ENCODE results near the gene TIPARP.

Gene TIPARP

DNA sequence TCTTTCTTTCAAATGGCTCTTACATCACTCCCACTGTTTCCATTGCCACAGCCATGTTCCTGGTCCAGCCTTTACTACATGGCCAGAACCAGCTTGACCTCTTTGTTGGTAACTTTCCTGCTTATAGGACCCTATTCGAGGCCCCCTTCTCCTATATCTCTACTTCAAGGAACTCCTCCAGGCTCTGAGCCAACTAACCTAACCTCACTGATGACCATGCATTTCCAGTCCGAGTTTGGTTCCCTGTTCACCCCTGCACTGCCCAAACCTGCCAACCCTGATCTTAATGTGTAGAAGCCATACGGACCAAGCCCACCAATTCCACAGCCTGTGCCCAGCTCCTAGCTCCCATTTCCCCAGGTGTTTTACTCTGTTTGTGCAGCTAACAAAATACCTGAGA, 38.4 kb upstream of the TIPARP start:
- no peak for DNase-seq (ENCODE audit: extremely low read depth, insufficient read length)
- Histone ChIP-seq H3K4me3 (replicated peaks; ENCODE audit: low read depth, low read length) (no peak overlapping the region), H3K27me3 (replicated peaks; ENCODE audit: control insufficient read depth, insufficient read depth, low read length) (no peaks in the 10 kb centered on the region), H3K36me3 (ENCODE audit: control insufficient read depth, insufficient read depth, low read length) (no peaks in the 10 kb centered on the region)
- TF ChIP-seq, protein P1, sequence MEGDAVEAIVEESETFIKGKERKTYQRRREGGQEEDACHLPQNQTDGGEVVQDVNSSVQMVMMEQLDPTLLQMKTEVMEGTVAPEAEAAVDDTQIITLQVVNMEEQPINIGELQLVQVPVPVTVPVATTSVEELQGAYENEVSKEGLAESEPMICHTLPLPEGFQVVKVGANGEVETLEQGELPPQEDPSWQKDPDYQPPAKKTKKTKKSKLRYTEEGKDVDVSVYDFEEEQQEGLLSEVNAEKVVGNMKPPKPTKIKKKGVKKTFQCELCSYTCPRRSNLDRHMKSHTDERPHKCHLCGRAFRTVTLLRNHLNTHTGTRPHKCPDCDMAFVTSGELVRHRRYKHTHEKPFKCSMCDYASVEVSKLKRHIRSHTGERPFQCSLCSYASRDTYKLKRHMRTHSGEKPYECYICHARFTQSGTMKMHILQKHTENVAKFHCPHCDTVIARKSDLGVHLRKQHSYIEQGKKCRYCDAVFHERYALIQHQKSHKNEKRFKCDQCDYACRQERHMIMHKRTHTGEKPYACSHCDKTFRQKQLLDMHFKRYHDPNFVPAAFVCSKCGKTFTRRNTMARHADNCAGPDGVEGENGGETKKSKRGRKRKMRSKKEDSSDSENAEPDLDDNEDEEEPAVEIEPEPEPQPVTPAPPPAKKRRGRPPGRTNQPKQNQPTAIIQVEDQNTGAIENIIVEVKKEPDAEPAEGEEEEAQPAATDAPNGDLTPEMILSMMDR (IDR thresholded peaks at IDR 0.05; ENCODE audit: insufficient read depth, low read length, poor library complexity, severe bottlenecking), result no peak

GRCh38 chr3:156637480-156638022, 36.8 kb upstream of the TIPARP start:
- no peak for DNase-seq (ENCODE audit: extremely low read depth, insufficient read length)
- Histone ChIP-seq H3K27me3 (replicated peaks; ENCODE audit: control insufficient read depth, insufficient read depth, low read length) (no peaks in the 10 kb centered on the region), H3K36me3 (ENCODE audit: control insufficient read depth, insufficient read depth, low read length) (no peaks in the 10 kb centered on the region), H3K4me3 (replicated peaks; ENCODE audit: low read depth, low read length) (no peak overlapping the region)
- TF ChIP-seq, protein P1 (IDR thresholded peaks at IDR 0.05; ENCODE audit: insufficient read depth, low read length, poor library complexity, severe bottlenecking), result no peak

GRCh38 chr3:156638271-156638670, 36.1 kb upstream of the TIPARP start:
- H3K27me3 ChIP-seq (replicated peaks; ENCODE audit: control insufficient read depth, insufficient read depth, low read length), result no peaks in the 10 kb centered on the region
- no peak overlapping the region for H3K4me3 ChIP-seq (replicated peaks; ENCODE audit: low read depth, low read length)
- TF ChIP-seq, protein P1 (IDR thresholded peaks at IDR 0.05; ENCODE audit: insufficient read depth, low read length, poor library complexity, severe bottlenecking), result no peak
- no peak for DNase-seq (ENCODE audit: extremely low read depth, insufficient read length)
- H3K36me3 ChIP-seq (ENCODE audit: control insufficient read depth, insufficient read depth, low read length), result no peaks in the 10 kb centered on the region

- Histone ChIP-seq H3K36me3 (ENCODE audit: control insufficient read depth, insufficient read depth, low read length) (no peaks in the 10 kb centered on the region), H3K27me3 (replicated peaks; ENCODE audit: control insufficient read depth, insufficient read depth, low read length) (no peaks in the 10 kb centered on the region), H3K4me3 (replicated peaks; ENCODE audit: low read depth, low read length) (no peak overlapping the region)
- no peak for DNase-seq (ENCODE audit: extremely low read depth, insufficient read length)
- TF ChIP-seq, protein P1 (IDR thresholded peaks at IDR 0.05; ENCODE audit: insufficient read depth, low read length, poor library complexity, severe bottlenecking), result no peak
These were observed 34.9 kb upstream of the TIPARP start for GRCh38 chr3:156639414-156640023.

DNA sequence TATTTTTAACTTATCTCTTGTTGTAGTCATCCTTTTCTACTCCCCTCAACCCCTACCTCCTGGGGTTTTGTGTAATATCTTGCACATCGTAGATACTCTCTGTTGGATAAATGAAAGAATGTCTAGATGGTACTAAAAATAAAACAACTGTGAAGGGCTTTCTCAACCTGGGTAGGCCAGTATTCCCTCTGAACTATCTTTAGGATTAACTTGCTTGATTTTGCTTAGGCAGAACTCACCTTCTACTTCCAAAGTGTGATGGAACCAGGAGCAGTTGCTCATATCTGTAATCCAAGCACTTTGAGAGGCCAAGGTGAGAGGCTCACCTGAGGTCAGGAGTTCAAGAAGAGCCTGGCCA, 32.8 kb upstream of the TIPARP start:
- H3K36me3 ChIP-seq (ENCODE audit: control insufficient read depth, insufficient read depth, low read length), result no peaks in the 10 kb centered on the region
- no peak overlapping the region for H3K4me3 ChIP-seq (replicated peaks; ENCODE audit: low read depth, low read length)
- no peak for DNase-seq (ENCODE audit: extremely low read depth, insufficient read length)
- TF ChIP-seq, protein P1 (IDR thresholded peaks at IDR 0.05; ENCODE audit: insufficient read depth, low read length, poor library complexity, severe bottlenecking), result no peak
- H3K27me3 ChIP-seq (replicated peaks; ENCODE audit: control insufficient read depth, insufficient read depth, low read length), result no peaks in the 10 kb centered on the region

Data from GM06990 (cell line).